MCF 10A (cell line): Measurements from ENCODE around the gene MBOAT2. TPM values are rescaled to one million over a fixed set of nuclear protein-coding genes. Genes with fewer than 3 reads are reported as not detected.

Source experiments
- BruUV-seq: library from RNA; stranded (reverse); fragments of 400-500 nt; replicated peaks from 2 replicates; lab custom pipeline; 2021; lab: Mats Ljungman, UMichigan
- CTCF ChIA-PET: fragments of 300-600 bp; sonication (Branson Sonifier 250); formaldehyde crosslinking; extraction: SDS; loops from one replicate; lab custom pipeline; 2021; ENCODE audit warnings: antibody characterized with exemption, inconsistent platforms; lab: Yijun Ruan, JAX
- POLR2A ChIA-PET: fragments of 300-600, 350-650 bp; sonication (Branson Sonifier 250); formaldehyde crosslinking; extraction: SDS; loops from one replicate; lab custom pipeline; 2020; ENCODE audit warnings: antibody characterized with exemption, inconsistent platforms; lab: Yijun Ruan, JAX
- DNase-seq: peaks from one replicate; pipeline ENCODE4 v3.0.0-alpha.2; 2018; ENCODE audit not compliant: unreplicated experiment
- H3K27ac Mint-ChIP-seq: one replicate; pipeline ENCODE4 v1.8.0; 2022; ENCODE audit warnings: mild to moderate bottlenecking, low read depth, mixed read lengths; ENCODE audit not compliant: unreplicated experiment
- H3K27me3 Mint-ChIP-seq: one replicate; pipeline ENCODE4 v1.8.0; 2022; ENCODE audit warnings: mixed read lengths; ENCODE audit not compliant: insufficient read depth, unreplicated experiment
- H3K36me3 Mint-ChIP-seq: one replicate; pipeline ENCODE4 v1.8.0; 2022; ENCODE audit warnings: mild to moderate bottlenecking, moderate library complexity, mixed read lengths; ENCODE audit not compliant: insufficient read depth, unreplicated experiment
- H3K4me1 Mint-ChIP-seq: one replicate; pipeline ENCODE4 v1.8.0; 2022; ENCODE audit warnings: mixed read lengths; ENCODE audit not compliant: insufficient read depth, unreplicated experiment
- H3K4me3 Mint-ChIP-seq: one replicate; pipeline ENCODE4 v1.8.0; 2022; ENCODE audit warnings: mild to moderate bottlenecking, moderate library complexity, mixed read lengths; ENCODE audit not compliant: unreplicated experiment
- H3K9me3 Mint-ChIP-seq: one replicate; pipeline ENCODE4 v1.8.0; 2022; ENCODE audit warnings: mixed read lengths; ENCODE audit not compliant: unreplicated experiment
- CTCF ChIP-seq: fragments of 200-600 bp; IDR thresholded peaks from one replicate; pipeline ENCODE4 v1.8.0; 2022; ENCODE audit warnings: antibody characterized with exemption, mild to moderate bottlenecking; ENCODE audit not compliant: unreplicated experiment
- intact Hi-C: fragments of 100-400 bp; cut with micrococcal nuclease; formaldehyde crosslinking; loops from 2 replicates; pipeline ENCODE4 v1.14.1; 2022
- total RNA-seq: library from RNA; stranded (reverse); gene quantifications from 2 replicates; pipeline ENCODE4 v1.2.3, GENCODE V29; 2022

MBOAT2 gene
- total RNA-seq, 1 experiment from 2014 or later = 34.7 TPM

- Mint-ChIP-seq H3K27ac (peak overlapping the region; percentile 42), H3K27me3 (no peaks in the 10 kb centered on the region), H3K9me3 (no peaks in the 10 kb centered on the region), H3K4me3 (no peak overlapping the region), H3K36me3 (no peaks in the 10 kb centered on the region), H3K4me1 (peaks cover 66% of the 10 kb centered on the region)
- no peak for DNase-seq
- TF ChIP-seq CTCF = no peak
- ChIA-PET CTCF (interaction anchor here (0.8 kb wide), 1 partner anchor 140 kb away, joined by 3 read pairs; no protein-coding TSS in a partner anchor), POLR2A (no interaction called here)
- intact Hi-C loops = no loop called here
- no TSS peak for BruUV-seq
Observed at GRCh38 chr2:8997108-8997507, 6.4 kb downstream of the MBOAT2 start.

GRCh38 chr2:8996006-8996405 lies 7.5 kb downstream of the MBOAT2 start:
- no peak overlapping the region for H3K4me3 Mint-ChIP-seq
- H3K4me1 Mint-ChIP-seq = peaks cover 63% of the 10 kb centered on the region
- TF ChIP-seq CTCF = no peak
- no peaks in the 10 kb centered on the region for H3K9me3 Mint-ChIP-seq
- intact Hi-C loops = no loop called here
- ChIA-PET CTCF (no interaction called here), POLR2A (no interaction called here)
- no peak for DNase-seq
- no peaks in the 10 kb centered on the region for H3K36me3 Mint-ChIP-seq
- no peak overlapping the region for H3K27ac Mint-ChIP-seq
- H3K27me3 Mint-ChIP-seq = no peaks in the 10 kb centered on the region
- no TSS peak for BruUV-seq

- CTCF ChIA-PET = interaction anchor here (0.9 to 1.0 kb wide), 2 partner anchors 118 to 145 kb away, joined by 3 read pairs; no protein-coding TSS in a partner anchor
- Mint-ChIP-seq H3K27ac (peak overlapping the region; percentile 84), H3K4me3 (peak overlapping the region; percentile 61)
Observed at GRCh38 chr2:8994386-8994785, 9.1 kb downstream of the MBOAT2 start.

GRCh38 chr2:8993902-8994278 lies 9.6 kb downstream of the MBOAT2 start:
- ChIA-PET CTCF (interaction anchor here (0.7 to 1.7 kb wide), 3 partner anchors 79 to 146 kb away, joined by 3 to 4 read pairs (median 3); no protein-coding TSS in a partner anchor), POLR2A (interaction anchor here (1.0 to 3.9 kb wide), 7 partner anchors 7 to 118 kb away, joined by 3 to 38 read pairs (median 4); partner anchors contain the start of gene MBOAT2)
- peak overlapping the region; percentile 84 for H3K27ac Mint-ChIP-seq
- DNase-seq = peak; percentile 92
- no peaks in the 10 kb centered on the region for H3K27me3 Mint-ChIP-seq
- H3K36me3 Mint-ChIP-seq = no peaks in the 10 kb centered on the region
- intact Hi-C loops = no loop called here
- H3K4me3 Mint-ChIP-seq = peak overlapping the region; percentile 61
- TF ChIP-seq CTCF = no peak
- BruUV-seq = no TSS peak
- no peaks in the 10 kb centered on the region for H3K9me3 Mint-ChIP-seq
- peaks cover 52% of the 10 kb centered on the region for H3K4me1 Mint-ChIP-seq

More at GRCh38 chr2:8994386-8994785, 9.1 kb downstream of the MBOAT2 start:
- intact Hi-C loops = no loop called here
- BruUV-seq = no TSS peak
- peak; percentile 14 for DNase-seq
- H3K36me3 Mint-ChIP-seq = no peaks in the 10 kb centered on the region
- H3K4me1 Mint-ChIP-seq = peaks cover 52% of the 10 kb centered on the region
- H3K27me3 Mint-ChIP-seq = no peaks in the 10 kb centered on the region
- POLR2A ChIA-PET = interaction anchor here (1.0 to 3.9 kb wide), 4 partner anchors 8 to 117 kb away, joined by 3 to 38 read pairs (median 3); partner anchors contain the start of gene MBOAT2
- H3K9me3 Mint-ChIP-seq = no peaks in the 10 kb centered on the region
- TF ChIP-seq CTCF = no peak
